ENCODE measurements around the gene CDC20. TPM values are rescaled to one million over a fixed set of nuclear protein-coding genes. Genes with fewer than 3 reads are reported as not detected.

CDC20 gene
- total RNA-seq, 1 experiment from 2014 or later = 296 TPM

DNA sequence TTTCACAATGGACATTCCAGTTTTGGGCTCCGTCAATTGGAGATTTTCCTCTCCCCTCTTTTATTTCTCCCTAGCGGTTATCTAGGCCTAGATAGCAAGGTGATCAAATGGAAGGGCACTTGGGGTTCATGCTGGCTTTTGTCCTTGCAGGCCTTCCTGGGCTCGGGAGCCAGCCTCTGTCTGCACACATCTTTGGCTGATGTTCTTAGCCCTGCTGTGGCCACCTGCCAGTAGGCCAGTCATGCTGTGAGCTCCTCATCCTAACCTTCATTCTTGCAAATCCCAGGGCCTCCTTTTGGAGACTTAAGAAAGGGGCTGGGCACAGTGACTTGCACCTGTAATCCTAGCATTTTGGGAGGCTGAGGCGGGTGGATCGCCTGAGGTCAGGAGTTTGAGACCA, 44.5 kb upstream of the CDC20 start:
- H3K4me1 ChIP-seq (ENCODE audit: insufficient read depth, low read length, poor library complexity, severe bottlenecking) = no peaks in the 10 kb centered on the region
- CTCF ChIA-PET = no interaction called here
- no peak overlapping the region for H3K27ac ChIP-seq (ENCODE audit: low read depth, low read length, poor library complexity, severe bottlenecking)
- POLR2A ChIA-PET (ENCODE audit: low non-redundant PET) = no interaction called here
- intact Hi-C loops (cut with micrococcal nuclease; ENCODE audit: unreplicated experiment) = no loop called here
- no peak for TF ChIP-seq EZH2 (IDR thresholded peaks at IDR 0.05; ENCODE audit: borderline replicate concordance, low read depth, low read length, poor library complexity, severe bottlenecking)
- TF ChIP-seq, protein P1, sequence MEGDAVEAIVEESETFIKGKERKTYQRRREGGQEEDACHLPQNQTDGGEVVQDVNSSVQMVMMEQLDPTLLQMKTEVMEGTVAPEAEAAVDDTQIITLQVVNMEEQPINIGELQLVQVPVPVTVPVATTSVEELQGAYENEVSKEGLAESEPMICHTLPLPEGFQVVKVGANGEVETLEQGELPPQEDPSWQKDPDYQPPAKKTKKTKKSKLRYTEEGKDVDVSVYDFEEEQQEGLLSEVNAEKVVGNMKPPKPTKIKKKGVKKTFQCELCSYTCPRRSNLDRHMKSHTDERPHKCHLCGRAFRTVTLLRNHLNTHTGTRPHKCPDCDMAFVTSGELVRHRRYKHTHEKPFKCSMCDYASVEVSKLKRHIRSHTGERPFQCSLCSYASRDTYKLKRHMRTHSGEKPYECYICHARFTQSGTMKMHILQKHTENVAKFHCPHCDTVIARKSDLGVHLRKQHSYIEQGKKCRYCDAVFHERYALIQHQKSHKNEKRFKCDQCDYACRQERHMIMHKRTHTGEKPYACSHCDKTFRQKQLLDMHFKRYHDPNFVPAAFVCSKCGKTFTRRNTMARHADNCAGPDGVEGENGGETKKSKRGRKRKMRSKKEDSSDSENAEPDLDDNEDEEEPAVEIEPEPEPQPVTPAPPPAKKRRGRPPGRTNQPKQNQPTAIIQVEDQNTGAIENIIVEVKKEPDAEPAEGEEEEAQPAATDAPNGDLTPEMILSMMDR (conservative IDR thresholded peaks at IDR 0.05; ENCODE audit: low read depth, low read length) = no peak
- no peak for DNase-seq (ENCODE audit: low spot score)
- H3K36me3 ChIP-seq (ENCODE audit: insufficient read depth, low read length, poor library complexity, severe bottlenecking) = no peaks in the 10 kb centered on the region
- BruUV-seq (replicated peaks) = no TSS peak
- H3K27me3 ChIP-seq (replicated peaks; ENCODE audit: insufficient read depth, low read depth, low read length, poor library complexity) = no peaks in the 10 kb centered on the region
- no peak overlapping the region for H3K4me3 ChIP-seq (ENCODE audit: low read depth, low read length, poor library complexity, severe bottlenecking)
- H3K9me3 ChIP-seq (ENCODE audit: low read depth, low read length, poor library complexity, severe bottlenecking) = no peaks in the 10 kb centered on the region

DNA sequence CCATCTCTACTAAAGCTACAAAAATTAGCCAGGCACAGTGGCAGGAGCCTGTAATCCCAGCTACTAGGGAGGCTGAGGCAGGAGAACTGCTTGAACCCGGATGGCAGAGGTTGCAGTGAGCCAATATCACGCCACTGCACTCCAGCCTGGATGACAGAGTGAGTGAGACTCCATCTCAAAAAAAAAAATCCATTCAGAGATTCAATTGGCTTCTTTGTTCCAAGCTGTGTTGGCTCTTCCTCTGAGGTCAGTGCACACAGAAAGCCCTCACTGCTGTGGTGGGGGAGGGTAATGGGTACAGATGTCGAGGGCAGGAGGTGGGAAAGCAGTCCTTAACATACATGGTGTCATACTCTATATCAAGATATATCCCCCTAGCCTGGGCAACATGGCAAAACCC, 43.3 kb upstream of the CDC20 start:
- Histone ChIP-seq H3K4me3 (ENCODE audit: low read depth, low read length, poor library complexity, severe bottlenecking) (no peak overlapping the region), H3K27ac (ENCODE audit: low read depth, low read length, poor library complexity, severe bottlenecking) (no peak overlapping the region), H3K36me3 (ENCODE audit: insufficient read depth, low read length, poor library complexity, severe bottlenecking) (no peaks in the 10 kb centered on the region), H3K9me3 (ENCODE audit: low read depth, low read length, poor library complexity, severe bottlenecking) (no peaks in the 10 kb centered on the region), H3K4me1 (ENCODE audit: insufficient read depth, low read length, poor library complexity, severe bottlenecking) (no peaks in the 10 kb centered on the region), H3K27me3 (replicated peaks; ENCODE audit: insufficient read depth, low read depth, low read length, poor library complexity) (no peaks in the 10 kb centered on the region)
- TF ChIP-seq EZH2 (IDR thresholded peaks at IDR 0.05; ENCODE audit: borderline replicate concordance, low read depth, low read length, poor library complexity, severe bottlenecking) = no peak
- TF ChIP-seq, protein P1 (conservative IDR thresholded peaks at IDR 0.05; ENCODE audit: low read depth, low read length) = no peak
- no TSS peak for BruUV-seq (replicated peaks)
- intact Hi-C loops (cut with micrococcal nuclease; ENCODE audit: unreplicated experiment) = no loop called here
- no peak for DNase-seq (ENCODE audit: low spot score)
- ChIA-PET CTCF (no interaction called here), POLR2A (ENCODE audit: low non-redundant PET) (no interaction called here)

DNA sequence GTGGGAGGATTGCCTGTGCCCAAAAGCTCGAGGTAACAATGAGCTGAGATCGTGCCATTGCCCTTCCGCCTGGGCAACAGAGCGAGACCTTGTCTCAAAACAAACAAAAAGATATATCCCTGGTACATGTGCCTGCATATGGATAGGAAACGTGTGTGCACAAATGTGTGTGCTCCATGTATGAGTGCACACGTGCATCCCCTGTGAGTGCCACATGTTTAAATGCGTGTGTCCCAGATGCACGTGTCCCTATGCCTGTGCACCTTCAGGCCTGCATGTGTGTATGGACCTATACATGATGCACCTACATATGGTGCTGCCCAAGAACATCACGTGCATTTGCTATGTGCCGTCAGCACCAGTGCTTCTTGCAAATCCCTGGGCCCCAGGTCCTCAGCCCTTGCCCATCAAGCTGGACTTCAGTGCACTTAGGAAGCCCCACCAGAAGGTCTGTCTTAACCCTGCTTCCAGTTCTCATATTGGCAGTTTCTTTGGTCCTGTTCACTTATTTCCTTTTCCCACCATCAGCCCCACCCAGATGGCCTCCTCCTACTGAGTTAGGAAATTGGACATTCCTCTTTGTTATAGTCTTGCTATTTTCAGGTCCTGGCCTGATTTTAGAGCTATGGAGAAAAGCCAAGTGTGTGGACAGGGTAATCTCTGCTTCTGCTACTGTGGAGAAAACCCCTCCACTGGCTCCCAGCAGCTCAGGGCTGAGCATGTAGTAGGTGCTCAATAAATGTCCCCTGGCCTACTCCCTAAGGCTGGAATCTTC, 42.6 kb upstream of the CDC20 start:
- intact Hi-C loops (cut with micrococcal nuclease; ENCODE audit: unreplicated experiment) = no loop called here
- H3K4me1 ChIP-seq (ENCODE audit: insufficient read depth, low read length, poor library complexity, severe bottlenecking) = no peaks in the 10 kb centered on the region
- TF ChIP-seq, protein P1 (conservative IDR thresholded peaks at IDR 0.05; ENCODE audit: low read depth, low read length) = no peak
- TF ChIP-seq EZH2 (IDR thresholded peaks at IDR 0.05; ENCODE audit: borderline replicate concordance, low read depth, low read length, poor library complexity, severe bottlenecking) = no peak
- H3K9me3 ChIP-seq (ENCODE audit: low read depth, low read length, poor library complexity, severe bottlenecking) = no peaks in the 10 kb centered on the region
- ChIA-PET CTCF (no interaction called here), POLR2A (ENCODE audit: low non-redundant PET) (no interaction called here)
- H3K36me3 ChIP-seq (ENCODE audit: insufficient read depth, low read length, poor library complexity, severe bottlenecking) = no peaks in the 10 kb centered on the region
- no peaks in the 10 kb centered on the region for H3K27me3 ChIP-seq (replicated peaks; ENCODE audit: insufficient read depth, low read depth, low read length, poor library complexity)
- H3K27ac ChIP-seq (ENCODE audit: low read depth, low read length, poor library complexity, severe bottlenecking) = no peak overlapping the region
- no peak overlapping the region for H3K4me3 ChIP-seq (ENCODE audit: low read depth, low read length, poor library complexity, severe bottlenecking)
- no peak for DNase-seq (ENCODE audit: low spot score)
- BruUV-seq (replicated peaks) = no TSS peak
